ENCODE data around the gene DES.

Gene DES

GRCh38 chr2:219449609-219450008 lies 31.4 kb downstream of the DES start:
- Histone ChIP-seq H3K9me3 (no peaks in the 10 kb centered on the region), H3K4me1 (peaks cover 0 to 96% (median 89%) of the 10 kb centered on the region in 4 donors), H3K27ac (peak overlapping the region; percentile 96 to 97), H3K4me3 (peak overlapping the region; percentile 77 to 85), H3K36me3 (peaks cover 13 to 45% (median 35%) of the 10 kb centered on the region in 3 donors), H3K27me3 (no peaks in the 10 kb centered on the region)
- intact Hi-C loops (cut with DNase I; ENCODE audit: low total_unique reads), result no loop called here
- no peak for DNase-seq
- no peak for TF ChIP-seq CTCF (IDR thresholded peaks at IDR 0.05)

GRCh38 chr2:219451661-219452360 lies 33.6 kb downstream of the DES start:
- H3K27ac ChIP-seq, result peak overlapping the region; percentile 96 to 97
- no peaks in the 10 kb centered on the region for H3K9me3 ChIP-seq
- DNase-seq, result peak; percentile 89 to 97
- no peak for TF ChIP-seq CTCF (IDR thresholded peaks at IDR 0.05)
- peaks cover 25 to 63% (median 41%) of the 10 kb centered on the region in 3 donors for H3K36me3 ChIP-seq
- H3K4me1 ChIP-seq, result peaks cover 0 to 96% (median 83%) of the 10 kb centered on the region in 4 donors
- no peaks in the 10 kb centered on the region for H3K27me3 ChIP-seq
- intact Hi-C loops (cut with DNase I; ENCODE audit: low total_unique reads), result loop anchor here (2.0 kb wide), 1 partner anchor 17 kb away; the partner anchor contains the start of gene SPEG
- peak overlapping the region; percentile 77 to 85 for H3K4me3 ChIP-seq

- H3K27ac ChIP-seq, result peak overlapping the region; percentile 96 to 97
- no peaks in the 10 kb centered on the region for H3K27me3 ChIP-seq
- intact Hi-C loops (cut with DNase I; ENCODE audit: low total_unique reads), result loop anchor here (2.0 kb wide), 1 partner anchor 18 kb away; the partner anchor contains the start of gene SPEG
- peak; percentile 84 to 98 for DNase-seq
- TF ChIP-seq CTCF (IDR thresholded peaks at IDR 0.05), result no peak
- H3K9me3 ChIP-seq, result no peaks in the 10 kb centered on the region
- H3K36me3 ChIP-seq, result peaks cover 33 to 63% (median 45%) of the 10 kb centered on the region in 3 donors
- H3K4me1 ChIP-seq, result peaks cover 0 to 96% (median 83%) of the 10 kb centered on the region in 4 donors
- H3K4me3 ChIP-seq, result peak overlapping the region; percentile 77 to 85
Observed at GRCh38 chr2:219452361-219453317, 34.5 kb downstream of the DES start.

- no peaks in the 10 kb centered on the region for H3K9me3 ChIP-seq
- H3K4me3 ChIP-seq, result peak overlapping the region; percentile 8 to 15
- TF ChIP-seq CTCF (IDR thresholded peaks at IDR 0.05), result peak in 1 of 2 experiments; percentile 5
- peaks cover 29 to 56% (median 37%) of the 10 kb centered on the region in 3 donors for H3K36me3 ChIP-seq
- no peaks in the 10 kb centered on the region for H3K27me3 ChIP-seq
- DNase-seq, result peak; percentile 98 to 100
- peak overlapping the region; percentile 96 to 97 for H3K27ac ChIP-seq
- intact Hi-C loops (cut with DNase I; ENCODE audit: low total_unique reads), result loop anchor here (2.0 kb wide), 1 partner anchor 19 kb away; the partner anchor contains the start of gene SPEG
- peaks cover 0 to 96% (median 83%) of the 10 kb centered on the region in 4 donors for H3K4me1 ChIP-seq
Observed at GRCh38 chr2:219453671-219454590, 35.8 kb downstream of the DES start.
